GM18867 (cell line): ENCODE measurements around the gene DAB1.

ENCODE experiments used
- ATAC-seq: cut with Tn5 transposase; IDR thresholded peaks from one replicate; pipeline ENCODE4 v1.9.1; 2021; ENCODE audit warnings: mild to moderate bottlenecking, moderate library complexity; ENCODE audit not compliant: unreplicated experiment

DAB1 gene

DNA sequence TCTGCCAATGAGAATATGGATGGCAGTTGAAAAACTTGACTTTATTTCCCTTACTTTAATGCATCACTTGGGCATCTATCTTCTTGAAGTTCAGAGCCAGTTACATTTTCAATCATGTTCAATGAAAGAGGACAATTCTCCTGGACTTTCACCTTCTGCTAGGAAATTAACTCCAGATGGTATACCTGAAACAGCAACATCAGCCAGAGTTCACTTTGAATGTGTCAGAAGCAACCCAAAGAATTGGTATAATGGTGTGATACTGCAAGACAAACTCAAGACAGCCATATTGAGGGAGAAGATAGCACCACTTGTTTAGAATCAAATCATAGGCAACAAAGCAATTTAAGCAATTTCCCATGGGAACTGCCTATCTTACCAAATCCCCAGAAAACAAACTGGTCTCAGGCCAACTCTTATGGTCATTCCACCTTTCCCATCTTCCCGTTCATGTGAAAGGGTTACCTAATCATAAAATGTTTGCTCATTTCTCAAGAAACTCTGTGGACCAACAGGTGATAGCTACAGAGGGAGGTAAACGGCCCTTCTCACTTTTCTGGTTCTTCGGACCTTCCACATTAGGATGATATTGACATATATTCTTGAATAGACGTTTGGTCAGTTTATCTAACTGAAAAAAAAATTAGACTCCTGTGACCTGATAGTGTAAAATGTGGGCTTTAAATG, 428.3 kb downstream of the DAB1 start:
- no peak for ATAC-seq

DNA sequence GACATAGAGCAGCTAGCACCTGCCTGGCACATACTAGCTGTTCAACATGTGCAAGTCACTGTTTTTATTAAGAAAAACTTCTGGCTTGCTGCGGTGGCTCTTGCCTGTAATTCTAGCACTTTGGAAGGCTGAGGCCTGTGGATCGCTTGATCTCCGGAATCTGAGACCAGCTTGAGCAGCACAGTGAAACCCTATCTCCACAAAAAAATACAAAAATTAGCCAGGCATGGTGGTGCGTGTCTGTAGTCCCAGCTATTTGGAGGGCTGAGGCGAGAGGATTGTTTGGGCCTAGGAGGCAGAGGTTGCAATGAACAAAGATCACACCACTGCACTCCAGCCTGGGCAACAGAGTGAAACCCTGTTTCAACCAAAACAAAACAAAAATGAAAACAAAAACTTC, 430.4 kb downstream of the DAB1 start:
- ATAC-seq = no peak

DNA sequence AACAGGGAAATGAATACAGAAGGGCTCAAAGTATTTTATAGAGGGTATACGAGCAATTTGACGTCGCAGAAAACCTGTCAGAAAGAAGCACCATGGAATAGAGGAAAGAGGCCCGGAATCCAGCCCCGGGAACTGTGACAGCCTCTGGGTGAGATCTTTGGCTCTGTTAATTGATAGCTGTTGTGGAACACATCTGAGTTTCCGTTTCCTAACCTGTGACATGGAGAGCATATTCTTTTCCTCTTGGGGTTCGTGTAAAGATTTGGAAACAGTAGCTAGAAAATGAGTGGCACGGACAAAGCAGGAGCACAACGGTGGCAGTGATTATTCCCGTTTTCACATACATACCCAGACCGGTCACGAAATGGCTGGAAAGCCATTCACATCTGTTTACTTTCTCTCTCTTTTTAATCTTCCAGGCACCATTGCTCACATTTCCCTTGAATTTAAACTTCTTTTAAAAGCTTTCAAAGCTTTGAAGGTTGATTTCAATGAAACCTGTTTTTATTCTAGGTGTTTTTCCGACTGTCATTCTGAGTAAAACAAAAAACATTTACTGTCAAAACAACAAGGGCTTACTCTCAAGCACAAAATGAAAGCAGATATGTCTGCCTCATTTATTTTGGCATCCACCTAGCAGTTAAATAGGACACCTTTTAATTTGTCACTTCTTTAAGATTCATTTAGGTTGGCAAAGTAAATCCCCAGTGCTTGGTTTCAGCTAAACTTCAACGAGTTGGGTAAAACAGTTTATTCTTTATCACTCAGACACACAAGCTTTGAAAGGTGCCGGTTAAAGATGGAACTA, 431.3 kb downstream of the DAB1 start:
- ATAC-seq = no peak

DNA sequence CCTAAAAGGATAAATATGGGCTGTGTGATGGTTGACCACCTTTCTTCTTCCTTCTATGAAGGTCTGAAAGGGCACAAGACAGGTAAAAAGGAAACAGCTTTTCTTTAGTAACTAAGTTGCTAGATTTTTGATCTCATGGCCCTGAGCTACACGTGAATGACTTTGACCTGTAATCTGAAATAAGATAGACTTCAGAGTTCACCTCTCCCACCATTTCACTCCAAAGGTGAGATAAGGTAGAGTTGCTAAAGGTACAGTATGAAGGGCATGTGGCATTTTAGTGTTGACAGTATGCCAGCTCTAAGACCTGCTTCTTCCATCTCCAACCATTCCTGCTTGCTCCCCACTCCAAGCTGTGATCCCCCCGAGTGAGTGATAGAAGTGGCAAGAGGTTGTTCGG, 432.3 kb downstream of the DAB1 start:
- ATAC-seq = no peak

DNA sequence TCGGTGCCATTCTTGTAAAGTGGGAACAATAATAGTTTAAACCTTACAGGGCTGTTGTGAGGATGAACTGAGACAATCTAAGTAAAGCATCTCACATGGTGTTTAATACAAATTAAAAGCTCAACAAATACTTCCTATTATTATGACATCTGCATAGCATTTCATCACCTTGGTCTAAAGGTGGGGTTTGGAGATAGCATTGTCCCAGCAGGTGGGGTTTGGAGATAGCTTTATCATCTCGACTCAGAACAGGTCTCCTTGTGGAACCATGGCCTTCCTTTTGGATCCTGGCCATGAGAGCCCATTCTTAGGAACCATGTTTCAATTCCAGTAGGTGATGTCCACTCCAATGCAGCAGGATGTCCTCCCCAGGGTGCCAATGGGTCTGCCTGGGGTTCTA, 437.5 kb downstream of the DAB1 start:
- ATAC-seq = no peak

DNA sequence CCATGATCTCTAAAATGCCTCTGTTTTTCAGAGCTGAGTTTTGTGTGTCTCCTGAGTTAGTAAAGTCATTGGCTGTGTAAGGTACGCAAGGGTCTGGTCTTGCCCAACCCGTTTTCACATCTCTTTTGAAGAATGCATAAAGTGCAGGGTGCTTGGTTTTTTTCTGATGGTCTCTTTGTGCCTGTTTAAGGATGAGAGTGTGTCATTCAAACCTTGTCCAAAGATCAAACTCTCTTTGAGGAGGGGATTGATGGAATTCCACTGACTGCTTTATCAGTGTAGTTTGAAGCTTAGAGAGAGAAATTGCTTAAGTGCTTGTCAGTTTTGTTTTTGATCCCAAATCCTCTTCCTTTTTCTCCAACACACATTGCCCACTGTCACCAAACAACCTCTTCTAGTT, 438.0 kb downstream of the DAB1 start:
- ATAC-seq = no peak

DNA sequence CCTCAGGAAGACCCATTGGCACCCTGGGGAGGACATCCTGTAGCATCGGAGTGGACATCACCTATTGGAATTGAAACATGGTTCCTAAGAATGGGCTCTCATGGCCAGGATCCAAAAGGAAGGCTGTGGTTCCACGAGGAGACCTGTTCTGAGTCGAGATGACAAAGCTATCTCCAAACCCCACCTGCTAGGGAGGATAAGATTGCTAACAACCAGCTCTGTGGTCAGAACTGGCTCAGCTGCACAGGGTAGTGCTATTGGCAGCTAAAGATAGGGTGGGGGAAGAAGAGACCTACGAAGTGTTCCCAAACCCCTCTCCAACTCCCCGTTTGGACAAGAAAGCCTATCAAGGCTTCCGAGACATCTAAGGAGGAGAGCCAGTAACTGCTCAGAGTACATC, 440.4 kb downstream of the DAB1 start:
- ATAC-seq = no peak

DNA sequence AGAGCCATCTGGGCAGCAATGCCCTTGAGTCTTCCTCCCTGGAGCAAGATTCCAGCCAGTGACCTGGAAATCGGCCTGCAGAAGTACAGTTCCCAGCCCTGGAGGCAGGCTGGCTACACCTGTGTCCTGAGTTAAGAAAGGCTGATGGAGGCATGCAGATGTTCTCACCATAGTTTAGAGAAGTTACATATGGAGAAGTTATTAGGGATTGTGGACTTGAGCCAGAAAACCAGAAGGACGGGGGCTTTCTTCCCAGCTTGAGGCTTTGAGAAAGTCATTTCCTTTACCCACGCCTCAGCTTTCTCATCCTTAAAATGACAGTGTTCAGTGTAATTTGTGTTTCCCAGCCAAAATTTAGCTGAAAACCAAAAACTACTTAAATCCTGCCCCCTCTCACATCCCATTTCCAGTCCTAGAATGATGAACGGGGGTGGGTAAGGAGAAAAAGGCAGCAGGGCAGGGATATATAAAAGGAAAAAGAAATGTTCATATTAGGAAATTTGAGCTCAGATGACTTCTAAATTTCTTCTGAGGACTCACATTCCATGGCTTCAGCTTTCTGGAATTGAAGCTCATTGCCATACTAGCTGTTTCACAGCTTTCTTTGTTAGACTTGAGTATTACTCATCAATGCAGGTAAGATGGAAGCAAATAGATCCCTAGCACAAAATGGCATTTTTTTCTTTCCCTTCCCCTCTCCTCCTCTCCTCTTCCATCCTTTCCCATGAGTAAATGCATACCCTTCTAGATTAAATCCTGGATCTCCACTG, 443.7 kb downstream of the DAB1 start:
- ATAC-seq = no peak

DNA sequence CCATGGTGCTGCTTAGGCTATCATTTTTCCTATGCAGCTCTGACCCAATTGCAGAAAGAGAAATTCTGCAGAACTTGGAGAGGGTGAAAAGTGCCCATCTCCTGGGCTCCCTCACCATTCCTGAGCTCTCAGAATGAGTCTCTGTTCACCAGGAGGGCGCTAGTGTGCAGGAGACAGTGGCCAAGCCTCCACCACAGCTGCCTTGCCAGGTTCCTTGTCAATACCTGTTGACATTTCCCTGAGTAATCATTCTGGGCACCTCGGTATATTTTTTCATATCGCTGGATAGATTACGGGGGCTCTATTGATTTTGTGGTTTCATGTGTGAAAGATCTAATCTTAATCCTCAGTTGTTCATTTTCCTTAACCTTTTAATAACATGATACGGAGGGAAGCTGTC, 445.0 kb downstream of the DAB1 start:
- ATAC-seq = no peak

DNA sequence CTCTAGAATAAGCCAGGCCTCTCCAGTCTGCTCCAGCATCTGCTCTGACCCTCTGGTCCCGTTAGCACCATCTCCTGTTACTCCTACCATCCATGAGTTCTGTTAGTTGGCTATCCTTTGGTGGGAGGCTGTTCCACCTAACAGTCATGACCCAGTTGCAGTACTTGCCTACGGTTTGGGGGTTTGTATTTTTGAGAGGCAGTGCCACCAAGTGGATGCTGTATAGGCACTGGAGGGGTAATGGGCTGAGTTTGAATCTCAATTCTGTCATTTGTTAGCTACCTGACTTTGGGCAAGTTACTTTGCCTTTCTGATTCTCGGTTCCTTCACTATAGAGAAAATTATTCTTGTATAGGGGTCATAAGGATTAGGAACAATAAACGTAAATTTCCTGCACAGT, 445.9 kb downstream of the DAB1 start:
- no peak for ATAC-seq

DNA sequence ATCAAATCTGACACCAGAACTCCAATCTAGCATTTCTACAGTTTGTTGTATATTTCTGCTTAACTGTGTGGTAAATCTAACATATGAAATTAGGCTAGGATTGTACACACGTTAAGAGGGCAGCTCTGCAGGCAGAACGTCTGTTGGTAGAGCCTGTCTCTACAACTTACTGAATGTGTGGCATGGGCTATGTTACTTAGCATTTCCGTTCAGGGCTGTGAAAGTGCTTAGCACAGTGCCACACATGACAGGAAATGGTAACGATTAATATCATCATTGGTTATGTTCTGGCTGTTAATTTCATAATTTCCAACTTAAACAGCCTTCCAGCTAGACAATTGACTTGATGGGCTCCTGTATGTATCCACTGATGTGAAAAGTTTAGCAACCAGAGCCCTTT, 448.4 kb downstream of the DAB1 start:
- ATAC-seq = no peak

DNA sequence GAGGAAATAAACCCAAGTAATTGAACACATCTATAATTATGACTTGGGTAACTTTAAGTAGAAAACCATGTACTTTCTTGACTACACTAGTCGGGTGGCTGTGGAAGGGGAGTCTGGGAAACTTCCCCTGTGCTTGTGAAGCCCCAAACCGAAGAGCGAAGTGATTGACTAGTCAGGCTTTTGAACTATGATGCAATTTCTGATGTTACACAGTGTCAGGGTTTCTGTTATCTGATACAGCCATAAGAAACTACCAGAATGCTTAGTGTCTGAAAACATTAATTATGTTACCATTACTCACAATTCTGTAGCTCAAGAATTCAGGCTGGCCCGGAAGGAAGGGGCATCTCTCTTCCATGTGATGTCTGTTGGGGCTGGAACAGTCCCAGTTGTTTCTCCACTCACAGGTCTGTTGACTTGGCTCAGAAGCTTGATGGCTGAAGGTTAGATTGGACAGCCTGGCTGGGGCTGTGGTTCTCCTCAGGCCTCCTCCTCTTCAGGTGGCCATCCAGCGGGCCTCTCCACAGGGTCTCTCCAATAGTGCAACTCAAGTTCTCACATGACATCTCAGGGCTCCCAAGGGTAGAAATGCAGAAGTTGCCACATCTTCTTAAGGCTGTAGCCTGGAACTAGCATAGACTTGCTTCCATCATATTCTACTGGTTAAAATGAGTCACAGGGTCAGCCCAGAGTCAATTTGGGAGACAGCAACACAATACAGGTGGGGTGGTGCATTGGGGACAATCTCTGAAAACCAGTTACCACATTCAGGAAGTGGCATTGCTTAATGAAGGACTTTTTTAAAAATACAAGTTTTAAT, 449.7 kb downstream of the DAB1 start:
- ATAC-seq = no peak

DNA sequence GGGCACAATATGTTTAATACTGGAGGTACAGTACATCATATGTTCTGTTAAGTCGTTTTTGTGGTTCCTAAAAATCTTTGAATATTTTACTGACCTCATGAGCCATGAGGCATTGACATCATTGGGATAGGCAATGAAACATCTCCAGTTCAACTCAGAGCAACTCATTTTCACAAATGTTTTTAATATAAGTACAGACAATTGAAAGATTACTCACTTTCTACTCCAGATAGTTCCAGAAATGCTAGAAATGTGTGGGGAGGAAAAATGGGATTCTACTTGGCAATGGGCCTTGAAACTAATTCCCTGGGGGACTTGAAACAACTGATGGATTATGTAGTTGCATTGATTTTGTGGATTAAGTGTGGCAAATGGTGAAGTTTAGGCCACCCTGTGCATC, 450.9 kb downstream of the DAB1 start:
- no peak for ATAC-seq

DNA sequence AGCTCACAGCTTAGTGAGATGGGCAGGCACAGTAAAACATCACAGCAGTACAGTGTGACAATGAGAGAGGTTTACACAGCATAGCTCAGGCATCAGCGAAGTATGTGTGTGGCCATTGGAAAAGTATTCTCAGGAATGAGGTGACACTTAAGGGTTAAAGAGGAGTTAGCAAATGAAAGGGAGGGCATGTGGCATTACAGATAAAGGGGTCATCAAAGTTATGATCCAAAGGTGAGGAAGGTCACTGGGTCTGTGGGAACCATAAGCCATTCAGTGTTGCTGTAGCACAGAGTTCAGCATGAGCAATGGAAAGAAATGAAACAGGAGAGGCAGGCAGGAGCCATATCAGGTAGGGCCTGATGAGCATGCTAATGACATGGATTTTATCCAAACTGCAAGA, 453.6 kb downstream of the DAB1 start:
- ATAC-seq = no peak

DNA sequence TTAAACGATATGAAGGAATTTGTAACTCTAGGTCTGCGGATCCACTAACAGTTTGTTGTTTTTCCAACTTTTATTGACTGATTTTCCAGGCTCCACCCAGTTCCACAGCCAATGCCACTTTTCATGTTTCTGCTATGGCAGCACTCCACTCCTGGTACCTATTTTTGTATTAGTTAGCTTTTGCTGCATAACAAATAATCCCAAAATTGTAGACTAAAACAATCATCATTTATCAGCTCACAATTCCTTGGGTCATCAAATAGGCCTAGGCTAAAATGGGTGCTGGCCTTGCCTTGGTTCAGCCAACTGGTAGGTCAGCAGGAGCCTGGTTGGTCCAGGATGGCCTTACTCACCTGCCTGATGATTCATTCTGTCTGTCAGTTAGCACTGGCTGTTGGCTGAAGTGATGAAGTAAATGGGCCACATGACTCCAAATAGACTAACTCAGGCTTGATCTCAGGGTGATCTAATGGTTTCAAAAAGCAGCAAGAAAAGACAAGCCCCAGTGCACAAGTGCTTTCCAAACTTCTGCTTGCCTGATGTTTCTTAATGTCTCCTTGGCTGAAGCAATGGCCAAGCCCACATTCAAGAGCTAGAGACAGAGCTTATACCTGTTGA, 454.9 kb downstream of the DAB1 start:
- ATAC-seq = no peak

DNA sequence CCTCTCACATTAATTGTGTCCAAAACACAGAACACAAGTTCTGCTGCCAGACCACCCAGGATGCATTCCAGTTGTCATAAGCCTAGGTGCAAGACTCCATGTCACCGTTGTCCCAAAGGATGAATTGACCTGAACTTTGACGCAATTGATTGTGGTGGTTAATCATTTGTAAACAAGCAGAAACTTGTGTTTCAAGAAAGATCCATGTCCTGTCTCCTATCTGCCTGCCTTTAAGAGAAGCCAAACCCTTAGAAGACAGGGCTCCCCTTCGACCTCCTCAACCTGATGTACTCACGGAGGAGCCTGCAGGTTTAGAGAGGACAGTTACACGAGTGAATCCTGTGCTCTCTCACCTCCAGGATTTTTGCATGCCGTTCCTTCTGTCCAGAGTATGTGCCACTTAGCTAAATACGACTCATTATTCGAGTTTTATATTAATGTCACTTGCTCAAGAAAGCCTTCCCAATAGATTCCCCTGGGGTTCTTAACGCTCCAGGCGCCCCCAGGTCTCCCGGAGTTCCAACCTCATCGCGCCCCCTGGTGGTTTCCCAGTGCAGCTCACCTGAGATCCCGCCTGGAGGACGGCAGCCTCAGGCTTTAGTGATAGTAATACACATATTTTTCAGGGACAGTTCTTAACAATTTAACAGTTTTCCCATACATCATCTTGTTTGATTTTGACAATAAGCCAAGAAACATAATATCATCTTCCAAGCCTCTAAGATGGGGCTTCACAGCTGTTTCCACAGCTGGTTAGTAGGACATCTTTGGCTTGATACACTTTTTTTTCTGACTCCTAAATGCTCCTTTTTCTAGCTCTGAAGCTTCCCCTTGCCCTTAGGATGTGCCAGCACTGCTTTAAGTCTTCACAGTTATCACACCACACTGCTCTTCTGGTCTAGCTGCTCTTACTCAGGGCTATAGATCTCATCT, 455.7 kb downstream of the DAB1 start:
- no peak for ATAC-seq

DNA sequence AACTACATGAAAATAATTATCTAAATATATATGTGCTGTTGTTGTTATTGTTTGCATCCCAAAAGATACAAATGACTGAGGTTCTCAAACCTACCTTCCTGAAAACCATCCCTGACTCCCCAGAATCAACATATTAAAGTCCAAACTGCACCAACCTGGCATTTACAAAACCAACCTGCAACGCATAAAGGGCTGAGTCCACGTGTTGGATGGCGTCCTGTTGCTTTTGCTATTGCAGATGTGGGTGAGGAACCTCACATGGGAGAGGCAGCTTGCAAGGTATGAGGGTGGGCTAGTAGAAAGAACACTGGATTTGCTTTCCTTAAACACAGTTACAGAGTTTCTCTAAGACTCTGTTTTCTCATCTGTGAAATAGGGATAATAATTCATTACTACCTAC, 456.5 kb downstream of the DAB1 start:
- no peak for ATAC-seq

DNA sequence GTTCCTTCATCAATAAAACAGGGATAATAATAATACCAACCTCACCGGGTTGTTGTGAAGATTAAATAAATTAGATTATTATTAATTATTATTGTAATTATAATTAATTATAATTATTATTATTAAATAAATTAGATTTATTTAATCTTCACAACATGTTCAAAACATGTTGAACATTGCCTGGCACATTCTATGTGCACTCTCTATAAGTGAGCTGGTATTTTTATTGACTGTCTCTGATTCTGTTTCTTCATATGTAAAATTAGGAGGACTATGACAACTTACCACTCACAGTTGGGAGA, 457.2 kb downstream of the DAB1 start:
- no peak for ATAC-seq

DNA sequence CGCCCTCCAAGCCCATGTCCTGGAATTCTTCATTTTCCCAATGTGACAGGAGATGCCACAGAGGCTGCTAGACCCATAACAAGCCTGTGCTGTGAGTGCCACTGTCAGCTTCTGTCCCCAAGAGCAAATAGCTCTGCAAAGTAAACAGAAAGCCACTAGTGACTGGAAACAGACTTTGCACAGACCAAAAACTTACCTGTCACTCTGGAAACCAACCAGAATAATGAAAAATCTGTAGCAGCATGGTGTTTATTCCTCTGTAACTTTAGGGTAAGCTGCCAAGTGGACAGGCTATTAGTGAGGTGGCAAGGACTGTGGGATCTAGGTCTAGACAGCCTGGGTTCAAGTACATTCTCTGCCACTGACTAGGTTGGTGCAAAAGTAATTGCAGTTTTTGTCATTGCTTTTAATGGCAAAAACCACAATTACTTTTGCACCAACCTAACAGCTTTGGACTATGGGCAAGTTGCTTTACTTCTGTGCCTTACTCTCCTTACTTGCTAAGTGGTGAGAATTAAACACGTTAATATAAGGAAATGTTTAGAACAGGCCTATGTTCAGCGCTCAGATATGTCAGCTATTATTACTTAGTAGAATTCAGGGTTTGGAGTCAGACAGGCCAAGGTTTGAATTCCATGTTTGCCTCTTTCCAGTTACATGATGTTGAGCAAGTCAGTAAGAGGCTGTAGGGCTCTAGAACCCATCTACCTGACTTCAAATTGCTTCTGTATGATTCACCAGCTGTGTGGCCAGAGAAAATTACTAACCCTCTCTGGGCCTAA, 457.8 kb downstream of the DAB1 start, which contains the start of gene C8B:
Gene C8B (minus strand): TSS at position 100 of the 782 bp plus-strand sequence. CDS start 67 bp downstream, at position 33.
- no peak for ATAC-seq
